ENCODE data around the gene ABCB1. TPM values are rescaled to one million over a fixed set of nuclear protein-coding genes. Genes with fewer than 3 reads are reported as not detected.

The ABCB1 gene
- total and polyA plus RNA-seq, 2 of the 8 experiments (the other 6 are each of a cell fraction or from before 2014, with no cell fraction given), result 0.51 to 1.2 TPM

DNA sequence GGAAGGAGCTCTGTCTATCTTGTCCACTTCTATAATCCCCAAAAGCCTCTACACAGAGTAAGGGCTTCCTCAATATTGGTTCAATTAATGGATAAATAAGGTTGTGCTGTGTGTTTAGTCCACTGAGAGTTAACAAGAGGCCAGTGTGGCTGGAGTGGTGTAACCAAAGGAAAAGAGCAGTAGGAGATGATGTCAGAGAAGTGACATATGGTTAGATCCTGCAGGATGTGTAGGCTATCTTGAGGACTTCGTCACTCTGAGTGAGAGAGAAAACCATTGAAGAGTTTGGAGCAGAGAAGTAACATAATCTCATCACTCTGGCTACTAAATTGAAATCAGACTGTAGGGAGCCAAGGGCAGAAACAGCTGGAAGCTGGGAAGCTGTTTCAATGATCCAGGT is 14.5 kb upstream of the ABCB1 start:
- Histone ChIP-seq H3K36me3 (ENCODE audit: control insufficient read depth in 2 of 4, insufficient read depth in 4 of 4, low read length in 3 of 4) (no peaks in the 10 kb centered on the region), H2BK20ac (ENCODE audit: low read length) (no peak overlapping the region), H2BK12ac (ENCODE audit: low read depth, low read length) (no peak overlapping the region), H2BK5ac (ENCODE audit: low read depth, low read length) (no peak overlapping the region), H3K14ac (ENCODE audit: insufficient read length) (no peak overlapping the region), H3K79me2 (ENCODE audit: control insufficient read depth in 1 of 2, insufficient read depth in 2 of 2, low read length in 2 of 2) (no peaks in the 10 kb centered on the region), H3K4me2 (ENCODE audit: insufficient read depth in 1 of 2, low read depth in 2 of 2, low read length in 2 of 2) (no peak overlapping the region), H3K4me3 (ENCODE audit: extremely low read depth in 1 of 4, insufficient read depth in 2 of 4, low read depth in 3 of 4, low read length in 4 of 4) (no peak overlapping the region), H2BK15ac (ENCODE audit: low read length) (no peak overlapping the region), H3K9ac (replicated peaks in 1 of 4; ENCODE audit: extremely low read depth in 1 of 4, low read depth in 3 of 4, low read length in 3 of 4) (no peak overlapping the region), H4K91ac (replicated peaks; ENCODE audit: insufficient read length, low read length) (no peak overlapping the region), H3K27me3 (replicated peaks in 1 of 4; ENCODE audit: control insufficient read depth in 3 of 4, extremely low read depth in 1 of 4, insufficient read depth in 3 of 4, low read length in 3 of 4) (no peaks in the 10 kb centered on the region), H2AFZ (ENCODE audit: low read length) (no peak overlapping the region; the same call in 1 of the 2 replicates), H3K23ac (ENCODE audit: insufficient read length) (no peak overlapping the region), H3K56ac (replicated peaks; ENCODE audit: insufficient read length, low read depth, low read length) (no peak overlapping the region), H4K8ac (ENCODE audit: extremely low read depth, insufficient read depth, low read length) (no peak overlapping the region), H3K23me2 (ENCODE audit: low read depth, low read length) (no peaks in the 10 kb centered on the region), H3K18ac (ENCODE audit: extremely low read depth, low read length) (no peak overlapping the region), H3K79me1 (ENCODE audit: low read depth, low read length) (no peaks in the 10 kb centered on the region), H3K9me3 (ENCODE audit: insufficient read depth in 2 of 2, low read depth in 1 of 2, low read length in 1 of 2) (no peaks in the 10 kb centered on the region), H4K20me1 (replicated peaks in 1 of 2; ENCODE audit: control insufficient read depth in 1 of 2, insufficient read depth in 2 of 2, low read length in 2 of 2) (no peaks in the 10 kb centered on the region), H3K4me1 (replicated peaks in 1 of 4; ENCODE audit: control insufficient read depth in 3 of 4, insufficient read depth in 4 of 4, low read length in 3 of 4) (no peaks in the 10 kb centered on the region), H3K4ac (replicated peaks; ENCODE audit: insufficient read length, low read depth, low read length) (no peak overlapping the region), H2BK120ac (replicated peaks; ENCODE audit: low read depth, low read length) (no peak overlapping the region), H4K5ac (ENCODE audit: insufficient read length, low read depth, low read length) (no peak overlapping the region), H3K27ac (ENCODE audit: low read depth, low read length) (no peak overlapping the region), H2AK5ac (ENCODE audit: low read depth, low read length) (no peak overlapping the region)
- FAIRE-seq (no peak), DNase-seq (ENCODE audit: low read depth in 1 of 2, low spot score in 2 of 2) (no peak)
- ChIA-PET CTCF (ENCODE audit: partially characterized antibody) (interaction anchor here (1.4 kb wide), 1 partner anchor 14 kb away, joined by 4 read pairs; no protein-coding TSS in a partner anchor), POLR2A (ENCODE audit: partially characterized antibody) (no interaction called here)
- WGBS, 2 experiments (ENCODE audit: extremely low coverage in 1 of 2, insufficient coverage in 1 of 2, insufficient read length in 1 of 2, insufficient replicate concordance in 2 of 2, low coverage in 1 of 2, low lambda C conversion rate in 2 of 2, missing lambda C conversion rate in 1 of 2), result 84% methylated on average over 1 of the region's 1 CpG; no CpG with 5 or more reads in 1 of the 2 experiments
- TF ChIP-seq SRF (IDR thresholded peaks at IDR 0.05; ENCODE audit: low read depth, low read length) (no peak), E2F6 (IDR thresholded peaks at IDR 0.05) (no peak), BCL11A (IDR thresholded peaks at IDR 0.05; ENCODE audit: low read depth in 2 of 2, low read length in 2 of 2) (no peak), KDM5A (IDR thresholded peaks at IDR 0.05; ENCODE audit: low read length) (no peak), CEBPB (IDR thresholded peaks at IDR 0.05; ENCODE audit: low read depth, low read length) (no peak), RXRA (IDR thresholded peaks at IDR 0.05; ENCODE audit: insufficient read depth, low read depth, low read length) (no peak)
